IPS-15b (cell line): ENCODE data around the gene JAZF1.

ENCODE experiments used
- H3K27me3 ChIP-seq: one replicate; pipeline ENCODE4 v1.6.1; 2013; ENCODE audit warnings: low read length; ENCODE audit not compliant: control insufficient read depth, insufficient read depth
- H3K36me3 ChIP-seq: one replicate; pipeline ENCODE4 v1.6.1; 2013; ENCODE audit warnings: low read length; ENCODE audit not compliant: control insufficient read depth, insufficient read depth
- H3K4me1 ChIP-seq: one replicate; pipeline ENCODE4 v1.6.1; 2013; ENCODE audit warnings: mild to moderate bottlenecking, low read length; ENCODE audit not compliant: control insufficient read depth, insufficient read depth
- H3K4me3 ChIP-seq: one replicate; pipeline ENCODE4 v1.5.1; 2013; ENCODE audit warnings: low read depth, low read length
- H3K9ac ChIP-seq: one replicate; pipeline ENCODE4 v1.6.1; 2013; ENCODE audit warnings: low read depth, mild to moderate bottlenecking, low read length
- H3K9me3 ChIP-seq: one replicate; pipeline ENCODE4 v1.6.1; 2013; ENCODE audit warnings: mild to moderate bottlenecking, low read length; ENCODE audit not compliant: control insufficient read depth, insufficient read depth

JAZF1 gene

DNA sequence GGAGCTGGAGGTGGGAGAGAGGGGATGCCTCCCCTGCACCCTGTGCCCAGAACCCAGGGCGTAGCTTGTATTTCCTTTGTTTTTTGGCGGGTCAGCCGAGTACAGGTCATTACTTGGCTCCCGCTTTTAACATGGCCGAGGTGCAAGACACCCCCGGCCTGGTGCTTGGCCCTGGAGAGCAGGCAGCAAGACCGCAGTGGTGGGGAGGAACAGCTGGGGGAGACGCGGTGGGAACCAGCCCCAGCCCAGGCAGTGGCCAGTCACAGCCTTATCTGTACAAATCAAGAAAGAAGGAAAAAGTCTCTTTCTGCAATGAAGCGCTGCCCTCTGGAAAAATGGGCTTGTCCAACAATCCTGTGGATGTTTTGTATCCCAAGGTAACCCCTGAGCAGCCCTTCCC, 341.5 kb downstream of the JAZF1 start:
- no peak overlapping the region for H3K4me3 ChIP-seq
- no peaks in the 10 kb centered on the region for H3K27me3 ChIP-seq
- no peaks in the 10 kb centered on the region for H3K36me3 ChIP-seq

DNA sequence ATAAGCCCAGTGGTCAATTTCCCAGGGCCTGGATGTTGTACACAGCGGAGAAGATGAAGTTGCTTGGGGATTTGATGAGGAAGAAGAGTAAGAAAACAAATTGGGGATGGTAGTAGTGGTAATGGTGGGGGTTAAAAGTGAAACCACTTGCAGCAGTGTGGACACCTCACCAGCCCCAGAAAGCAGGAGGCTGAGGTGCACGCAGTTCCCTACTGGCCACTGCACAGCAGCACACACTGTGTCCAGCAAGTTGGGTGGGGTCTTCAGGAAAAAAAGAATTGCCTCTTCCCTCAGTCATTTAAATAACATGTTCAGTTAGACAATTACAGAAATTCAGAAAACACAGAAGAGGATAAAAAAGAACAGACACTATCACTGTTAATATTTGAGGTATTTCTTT, 344.1 kb downstream of the JAZF1 start:
- no peaks in the 10 kb centered on the region for H3K4me1 ChIP-seq
- no peaks in the 10 kb centered on the region for H3K27me3 ChIP-seq
- H3K36me3 ChIP-seq: no peaks in the 10 kb centered on the region
- H3K9ac ChIP-seq: no peak overlapping the region
- H3K4me3 ChIP-seq: no peak overlapping the region
- no peaks in the 10 kb centered on the region for H3K9me3 ChIP-seq

More for the DNA sequence above, 341.5 kb downstream of the JAZF1 start:
- Histone ChIP-seq H3K4me1 (no peaks in the 10 kb centered on the region), H3K9me3 (no peaks in the 10 kb centered on the region), H3K9ac (no peak overlapping the region)

- no peaks in the 10 kb centered on the region for H3K9me3 ChIP-seq
- H3K4me3 ChIP-seq: no peak overlapping the region
- H3K9ac ChIP-seq: no peak overlapping the region
- H3K4me1 ChIP-seq: no peaks in the 10 kb centered on the region
- H3K36me3 ChIP-seq: no peaks in the 10 kb centered on the region
- no peaks in the 10 kb centered on the region for H3K27me3 ChIP-seq
Measured at GRCh38 chr7:27835376-27835775, 345.2 kb downstream of the JAZF1 start.

DNA sequence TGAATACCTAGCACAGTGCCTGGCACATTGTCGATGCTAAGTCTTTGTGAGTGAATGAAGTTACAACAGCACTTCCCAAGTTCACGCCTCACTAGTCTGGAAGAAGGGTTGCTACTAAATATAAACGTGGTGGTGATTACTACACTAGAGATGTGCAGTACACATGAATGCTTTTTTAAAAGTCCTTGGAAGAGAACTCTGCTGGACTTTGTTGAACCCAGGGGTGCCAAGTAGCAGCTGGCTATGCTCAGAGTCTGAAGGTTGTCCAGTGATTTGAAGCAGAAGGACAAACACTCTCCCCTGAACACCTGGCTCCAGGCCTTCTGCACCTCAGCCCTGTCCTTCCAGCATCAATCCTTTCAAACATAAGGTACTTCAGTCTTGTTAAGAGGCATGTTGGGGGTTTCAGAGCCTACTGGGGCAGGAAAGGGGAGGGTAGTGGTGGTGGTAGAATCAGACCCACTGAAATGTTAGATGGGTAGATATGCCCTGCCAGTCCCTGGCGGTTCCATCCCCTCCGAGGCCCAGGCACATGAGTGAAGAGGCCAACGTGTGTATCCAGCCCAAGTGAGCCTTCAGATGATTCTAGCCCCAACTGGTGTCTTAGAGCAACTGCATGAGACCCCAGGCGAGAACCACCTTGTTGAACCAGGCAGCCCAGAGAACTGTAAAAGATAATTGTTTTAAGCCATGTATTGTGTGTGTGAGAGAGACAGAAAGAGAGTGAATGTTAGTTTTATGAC, 346.2 kb downstream of the JAZF1 start:
- H3K4me3 ChIP-seq: no peak overlapping the region
- H3K9me3 ChIP-seq: no peaks in the 10 kb centered on the region
- no peak overlapping the region for H3K9ac ChIP-seq
- no peaks in the 10 kb centered on the region for H3K27me3 ChIP-seq
- no peaks in the 10 kb centered on the region for H3K36me3 ChIP-seq
- H3K4me1 ChIP-seq: no peaks in the 10 kb centered on the region

- Histone ChIP-seq H3K4me1 (no peaks in the 10 kb centered on the region), H3K9ac (no peak overlapping the region), H3K27me3 (no peaks in the 10 kb centered on the region), H3K9me3 (no peaks in the 10 kb centered on the region), H3K4me3 (no peak overlapping the region), H3K36me3 (no peaks in the 10 kb centered on the region)
Measured at GRCh38 chr7:27826357-27826756, 354.2 kb downstream of the JAZF1 start.

- Histone ChIP-seq H3K9me3 (no peaks in the 10 kb centered on the region), H3K4me1 (no peaks in the 10 kb centered on the region), H3K27me3 (no peaks in the 10 kb centered on the region), H3K36me3 (no peaks in the 10 kb centered on the region), H3K9ac (no peak overlapping the region), H3K4me3 (no peak overlapping the region)
Measured at GRCh38 chr7:27825891-27826290, 354.7 kb downstream of the JAZF1 start.

DNA sequence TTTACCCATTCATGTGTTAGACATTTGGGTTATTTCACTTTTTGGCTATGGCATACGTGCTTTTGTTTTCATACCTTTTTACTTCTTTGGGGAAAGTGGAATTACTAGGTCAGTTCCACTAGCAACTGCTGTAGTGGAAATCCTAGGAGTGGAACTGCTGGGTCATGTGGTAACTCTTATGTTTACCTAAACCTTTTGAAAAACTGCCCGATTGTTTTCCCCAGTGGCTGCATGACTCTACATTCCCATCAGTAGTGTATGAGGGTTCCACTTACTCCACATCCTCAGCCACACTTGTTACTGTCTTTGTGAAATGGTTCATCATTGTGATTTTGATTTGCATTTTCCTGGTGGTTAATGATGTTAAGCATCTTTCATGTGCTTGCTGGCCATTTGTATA, 358.4 kb downstream of the JAZF1 start:
- Histone ChIP-seq H3K36me3 (no peaks in the 10 kb centered on the region), H3K4me3 (no peak overlapping the region), H3K9me3 (no peaks in the 10 kb centered on the region), H3K4me1 (no peaks in the 10 kb centered on the region), H3K27me3 (no peaks in the 10 kb centered on the region), H3K9ac (no peak overlapping the region)

GRCh38 chr7:27812706-27813105, 367.9 kb downstream of the JAZF1 start:
- H3K4me1 ChIP-seq: no peaks in the 10 kb centered on the region
- no peak overlapping the region for H3K9ac ChIP-seq
- H3K9me3 ChIP-seq: no peaks in the 10 kb centered on the region
- H3K36me3 ChIP-seq: no peaks in the 10 kb centered on the region
- H3K4me3 ChIP-seq: no peak overlapping the region
- H3K27me3 ChIP-seq: no peaks in the 10 kb centered on the region

GRCh38 chr7:27810186-27810585, 370.4 kb downstream of the JAZF1 start:
- Histone ChIP-seq H3K4me3 (no peak overlapping the region), H3K9me3 (no peaks in the 10 kb centered on the region), H3K27me3 (no peaks in the 10 kb centered on the region), H3K36me3 (no peaks in the 10 kb centered on the region), H3K9ac (no peak overlapping the region), H3K4me1 (no peaks in the 10 kb centered on the region)

DNA sequence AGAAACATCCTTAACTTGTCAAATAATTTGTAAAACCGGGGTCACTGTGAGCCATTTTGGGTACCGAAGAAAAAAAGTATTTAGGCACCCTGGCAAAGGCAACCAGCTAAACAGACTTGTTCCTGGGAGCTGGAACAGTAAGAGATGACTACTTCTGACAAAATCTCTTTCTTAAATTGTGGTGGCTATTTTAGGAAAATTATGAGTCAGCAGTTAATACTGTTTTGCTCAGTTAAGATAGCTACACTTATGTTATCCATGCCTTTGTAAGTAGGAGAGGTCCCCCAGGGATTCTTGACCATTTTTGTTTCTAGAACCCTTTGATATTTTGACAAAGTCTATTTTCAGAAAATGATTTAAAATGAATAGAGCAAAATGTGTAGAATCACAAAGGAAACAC, 372.0 kb downstream of the JAZF1 start:
- Histone ChIP-seq H3K9ac (no peak overlapping the region), H3K27me3 (no peaks in the 10 kb centered on the region), H3K4me3 (no peak overlapping the region), H3K4me1 (peaks cover 1% of the 10 kb centered on the region), H3K36me3 (no peaks in the 10 kb centered on the region), H3K9me3 (no peaks in the 10 kb centered on the region)

- Histone ChIP-seq H3K4me1 (peaks cover 12% of the 10 kb centered on the region), H3K9me3 (no peaks in the 10 kb centered on the region), H3K36me3 (no peaks in the 10 kb centered on the region), H3K27me3 (no peaks in the 10 kb centered on the region), H3K4me3 (no peak overlapping the region), H3K9ac (no peak overlapping the region)
Measured at GRCh38 chr7:27804139-27804538, 376.5 kb downstream of the JAZF1 start.

DNA sequence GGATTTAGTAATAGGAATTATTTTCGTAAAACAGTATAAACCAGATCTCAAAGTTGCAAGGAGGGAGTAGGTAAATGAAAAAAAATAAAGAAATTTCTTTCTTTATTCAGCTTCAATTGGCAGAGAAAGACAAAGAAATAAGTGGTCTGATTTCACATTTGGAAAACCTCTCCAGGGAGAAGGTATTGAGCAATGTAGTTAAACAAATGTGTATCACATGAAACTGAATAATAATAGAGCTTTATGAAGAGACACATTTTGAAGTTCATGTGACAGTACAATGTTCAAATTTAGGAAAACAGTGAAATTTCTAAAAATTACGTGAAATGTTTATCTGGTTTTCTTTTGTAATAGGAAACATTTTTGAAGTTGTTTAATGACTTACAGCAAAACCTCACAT, 377.6 kb downstream of the JAZF1 start:
- peaks cover 12% of the 10 kb centered on the region for H3K4me1 ChIP-seq
- H3K9ac ChIP-seq: no peak overlapping the region
- H3K4me3 ChIP-seq: no peak overlapping the region
- no peaks in the 10 kb centered on the region for H3K9me3 ChIP-seq
- H3K36me3 ChIP-seq: no peaks in the 10 kb centered on the region
- H3K27me3 ChIP-seq: no peaks in the 10 kb centered on the region
